GM19043 (cell line): Measurements from ENCODE around the gene RIPPLY3.

Experiments used
- ATAC-seq: cut with Tn5 transposase; IDR thresholded peaks from one replicate; pipeline ENCODE4 v1.9.1; 2021; ENCODE audit warnings: low read depth; ENCODE audit not compliant: unreplicated experiment

The RIPPLY3 gene

DNA sequence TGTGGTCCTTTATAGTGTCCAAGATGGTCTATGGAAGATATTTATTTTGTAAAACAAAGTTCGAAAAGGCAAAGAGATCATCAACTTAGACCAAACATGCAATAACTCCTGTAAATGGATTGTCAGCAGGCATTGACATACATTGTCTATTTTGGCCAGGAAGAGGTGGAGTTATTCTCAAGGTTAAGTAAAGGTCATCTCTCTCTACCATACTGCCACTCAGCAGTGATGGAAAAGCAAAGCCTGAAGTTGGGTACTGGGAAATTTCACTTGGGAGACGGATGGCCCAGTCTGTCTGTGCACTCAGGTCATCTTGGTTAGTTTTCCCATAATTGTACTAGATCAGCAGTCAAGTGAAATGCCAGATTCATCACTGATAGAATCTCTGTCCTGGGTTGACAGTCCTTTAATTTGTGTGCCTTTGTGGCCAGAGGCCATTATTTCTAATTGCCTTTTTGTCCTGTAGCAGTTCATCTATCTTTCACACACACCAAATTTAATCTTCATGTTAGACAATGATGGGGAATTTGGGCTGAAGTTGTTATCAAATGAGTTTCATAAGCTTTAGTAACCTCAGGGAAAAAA is 48.9 kb downstream of the RIPPLY3 start:
- no peak for ATAC-seq

GRCh38 chr21:37057614-37058013 is 51.1 kb downstream of the RIPPLY3 start:
- ATAC-seq: no peak

DNA sequence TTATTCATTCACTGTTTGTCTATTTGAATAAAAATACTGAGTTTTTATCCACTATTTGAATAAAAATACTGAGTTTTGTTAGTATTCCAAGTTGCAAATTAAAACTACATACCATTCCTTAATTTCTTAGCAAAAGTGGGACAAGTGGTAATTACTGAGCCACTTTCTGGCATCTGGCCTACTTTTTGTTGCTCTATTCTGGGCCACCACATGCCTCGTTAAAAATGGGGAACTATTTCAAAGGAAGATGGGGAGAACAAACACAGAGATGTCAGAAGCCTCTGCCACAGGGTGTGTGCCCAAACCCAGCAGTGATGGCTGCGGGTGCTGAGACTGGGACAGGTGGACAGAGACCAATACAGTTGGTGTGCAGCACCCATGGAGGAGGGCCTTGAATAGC is 51.8 kb downstream of the RIPPLY3 start:
- ATAC-seq: no peak

DNA sequence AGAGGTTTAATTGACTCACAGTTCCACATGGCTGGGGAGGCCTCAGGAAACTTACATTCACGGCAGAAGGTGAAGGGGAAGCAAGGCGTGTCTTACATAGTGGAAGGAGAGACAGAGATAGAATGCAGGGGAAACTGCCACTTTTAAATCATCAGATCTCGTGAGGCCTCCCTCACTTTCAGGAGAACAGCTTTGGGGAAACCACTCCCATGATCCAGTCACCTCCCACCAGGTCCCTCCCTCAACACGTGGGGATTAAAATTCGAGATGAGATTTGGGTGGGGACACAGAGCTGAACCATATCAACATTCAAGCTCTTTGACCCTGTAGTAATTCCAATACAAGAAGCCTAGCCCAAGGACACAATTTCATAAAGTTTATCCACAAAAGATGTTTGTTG is 52.7 kb downstream of the RIPPLY3 start:
- ATAC-seq: no peak

- ATAC-seq: no peak
Measured at GRCh38 chr21:37060296-37060695, 53.8 kb downstream of the RIPPLY3 start.

GRCh38 chr21:37061926-37062592 is 55.6 kb downstream of the RIPPLY3 start:
- no peak for ATAC-seq

GRCh38 chr21:37062593-37062935 is 56.1 kb downstream of the RIPPLY3 start:
- no peak for ATAC-seq

GRCh38 chr21:37063433-37063832 is 56.9 kb downstream of the RIPPLY3 start:
- no peak for ATAC-seq

DNA sequence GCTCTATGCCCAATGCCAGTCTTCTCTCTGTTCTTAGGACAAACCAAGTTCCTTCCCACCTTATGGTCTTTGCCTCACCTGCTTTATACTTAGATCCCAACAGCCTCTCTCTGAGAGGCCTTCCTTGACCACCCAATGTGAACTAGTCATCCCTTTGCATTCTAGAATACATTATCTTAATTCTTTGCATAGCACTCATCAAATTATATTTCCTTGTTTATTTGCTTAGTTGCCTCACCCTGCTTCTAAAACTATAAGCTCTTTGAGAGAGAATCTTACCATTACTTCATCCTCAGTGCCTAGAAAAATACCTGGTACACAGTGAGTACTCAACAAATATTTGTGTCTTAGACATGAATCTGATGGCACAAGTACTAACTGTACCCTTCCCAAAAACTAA is 58.3 kb downstream of the RIPPLY3 start:
- ATAC-seq: no peak

- no peak for ATAC-seq
Measured at GRCh38 chr21:37065561-37066177, 59.2 kb downstream of the RIPPLY3 start.
